ENCODE results near the gene SKA1. TPM values are rescaled to one million over a fixed set of nuclear protein-coding genes. Genes with fewer than 3 reads are reported as not detected.
"Not testable (repeated sequence)": the region's sequence is repeated elsewhere in the genome, so short reads cannot be mapped to it uniquely, and the experiment has no call there.

The SKA1 gene
- total RNA-seq, 2 donors from 2014 or later = 0.24 to 0.51 TPM

DNA sequence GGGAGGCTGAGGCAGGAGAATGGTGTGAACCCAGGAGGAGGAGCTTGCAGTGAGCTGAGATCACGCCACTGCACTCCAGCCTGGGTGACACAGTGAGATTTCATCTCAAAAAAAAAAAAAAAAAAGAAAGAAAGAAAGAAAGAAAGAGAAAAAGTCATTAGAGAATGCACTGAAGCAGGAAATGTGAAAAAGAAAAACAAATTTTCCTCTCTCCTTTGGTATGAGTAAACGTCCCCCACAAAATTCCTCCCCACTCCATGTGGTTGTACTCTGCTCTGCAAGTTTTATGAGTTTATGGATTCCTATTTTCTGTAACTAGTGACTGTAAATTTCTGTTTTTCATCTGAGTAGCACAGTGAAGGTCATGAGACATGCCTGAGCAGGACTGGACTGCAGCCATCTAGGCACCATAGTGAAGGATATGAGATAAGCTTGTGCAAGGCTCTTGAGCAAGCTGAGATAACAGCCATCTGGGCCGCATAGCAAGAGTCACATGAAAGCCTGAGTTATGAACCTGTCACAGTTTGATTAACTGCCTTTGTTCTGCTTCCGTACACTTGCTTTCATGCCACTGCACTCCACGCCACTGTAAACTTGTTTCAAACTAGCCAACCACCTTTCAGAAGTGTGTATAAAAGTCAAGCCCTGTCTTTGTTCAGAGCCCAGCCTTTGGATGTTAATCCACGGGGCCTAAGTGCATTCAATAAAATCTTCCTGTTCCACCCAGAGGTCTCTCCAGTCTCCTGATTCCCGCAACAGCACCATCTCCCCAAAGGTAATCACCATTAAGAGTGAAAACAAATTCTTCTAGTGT lies 50.2 kb downstream of the SKA1 start:
- no peak for DNase-seq (ENCODE audit: low spot score)
- intact Hi-C loops (cut with DNase I) = no loop called here

DNA sequence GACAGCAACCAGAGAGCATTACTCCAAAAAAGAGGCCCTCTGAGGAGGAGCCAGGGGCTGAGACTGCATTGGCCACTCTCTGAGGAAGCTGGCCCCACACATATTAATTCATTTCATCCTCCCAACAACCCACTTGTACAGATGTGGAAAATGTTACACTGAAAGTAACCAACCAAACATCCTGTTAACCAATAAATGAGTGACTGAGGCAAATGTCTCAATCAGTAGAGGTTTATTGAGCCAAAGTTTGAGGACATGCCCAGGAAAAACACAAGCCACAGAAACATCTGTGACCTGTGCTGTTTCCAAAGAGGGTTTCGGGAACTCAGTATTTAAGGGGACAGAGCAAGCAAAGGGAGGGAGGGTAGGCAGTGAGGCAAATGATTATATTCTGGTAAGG lies 53.0 kb downstream of the SKA1 start:
- intact Hi-C loops (cut with DNase I) = no loop called here
- no peak for DNase-seq (ENCODE audit: low spot score)

DNA sequence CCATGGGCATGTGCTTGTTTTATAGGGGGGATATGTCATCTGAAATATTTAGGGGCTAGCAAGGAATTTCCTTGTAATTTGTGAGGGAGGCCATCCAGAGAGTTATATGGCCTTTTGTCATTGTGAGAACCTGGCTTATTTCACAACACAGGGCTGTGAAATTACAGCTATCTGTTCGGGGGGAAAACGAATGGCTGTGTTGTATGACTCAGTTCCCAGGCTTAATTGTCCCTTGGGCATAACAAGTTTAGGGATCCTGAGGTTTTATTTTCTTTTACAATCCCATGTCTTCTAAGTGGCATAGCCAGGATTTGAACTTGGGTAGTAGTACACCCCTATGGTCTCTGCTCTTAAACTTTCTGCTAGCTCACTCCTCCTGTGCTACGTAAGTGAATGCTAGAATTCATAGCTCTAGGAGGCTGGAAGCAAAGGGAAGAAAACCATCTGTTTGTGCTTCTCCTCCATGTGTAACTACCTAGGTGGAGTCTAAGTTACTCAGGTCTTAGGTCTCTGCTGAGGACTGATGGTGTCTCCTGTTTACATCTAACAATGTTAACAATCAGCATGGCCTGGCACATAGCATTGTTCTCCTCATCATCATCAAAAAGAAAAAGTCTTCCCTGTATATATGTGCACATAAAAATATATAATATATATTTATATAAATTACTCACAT lies 53.8 kb downstream of the SKA1 start:
- intact Hi-C loops (cut with DNase I) = no loop called here
- no peak for DNase-seq (ENCODE audit: low spot score)

DNA sequence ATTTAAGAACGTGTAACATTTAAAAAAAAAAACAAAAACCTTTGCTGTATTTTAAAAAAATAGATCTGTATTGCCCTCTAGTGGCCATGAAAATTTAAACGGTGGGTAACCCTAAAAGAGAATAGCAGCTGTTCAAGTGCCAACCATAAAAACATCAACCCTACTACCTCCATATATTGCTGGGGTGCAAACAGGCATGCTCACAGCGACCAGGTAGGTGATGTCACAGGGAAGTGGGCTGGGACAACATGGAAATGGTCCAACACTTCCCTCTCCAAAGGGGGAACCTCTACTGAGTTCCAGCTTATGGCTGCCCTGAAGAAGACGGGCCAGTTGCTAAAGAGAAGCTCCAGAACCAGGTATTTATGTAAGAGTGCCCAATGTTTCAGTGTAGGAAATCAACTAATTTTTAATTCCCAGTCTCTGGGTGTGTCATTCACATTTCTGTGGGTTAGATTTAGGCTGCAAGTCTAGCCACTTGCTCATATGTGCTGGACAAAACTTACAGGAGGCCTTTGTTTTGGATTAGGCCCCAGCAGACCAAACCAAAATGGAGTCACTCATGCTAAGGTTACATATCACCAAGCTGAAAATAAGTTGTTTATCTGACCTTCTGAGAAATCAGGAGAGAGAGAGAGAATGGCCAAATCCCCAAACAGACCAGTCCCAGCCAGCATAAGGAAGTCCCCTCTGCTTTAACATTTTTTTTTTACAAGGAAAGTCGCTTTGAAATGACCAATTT lies 54.5 kb downstream of the SKA1 start:
- intact Hi-C loops (cut with DNase I) = no loop called here
- DNase-seq (ENCODE audit: low spot score) = no peak

DNA sequence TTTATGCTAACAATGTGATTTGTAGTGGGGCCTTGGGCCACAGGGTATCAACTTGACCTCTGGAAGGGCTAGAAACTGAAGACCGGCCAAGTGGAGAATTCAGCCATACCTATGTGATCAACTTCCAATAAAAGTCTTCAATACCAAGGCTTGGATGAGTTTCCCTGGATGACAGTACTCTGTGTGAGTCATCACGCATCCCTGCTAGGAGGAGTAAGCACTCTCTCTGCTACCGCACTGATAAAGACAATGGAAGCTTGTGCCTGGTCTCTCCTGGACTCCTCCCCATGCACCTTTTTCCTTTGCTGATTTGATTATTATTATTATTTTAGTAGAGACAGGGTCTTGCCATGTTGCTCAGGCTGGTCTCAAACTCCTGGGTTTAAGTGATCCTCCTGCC lies 58.1 kb downstream of the SKA1 start:
- no peak for DNase-seq (ENCODE audit: low spot score)
- intact Hi-C loops (cut with DNase I) = no loop called here

DNA sequence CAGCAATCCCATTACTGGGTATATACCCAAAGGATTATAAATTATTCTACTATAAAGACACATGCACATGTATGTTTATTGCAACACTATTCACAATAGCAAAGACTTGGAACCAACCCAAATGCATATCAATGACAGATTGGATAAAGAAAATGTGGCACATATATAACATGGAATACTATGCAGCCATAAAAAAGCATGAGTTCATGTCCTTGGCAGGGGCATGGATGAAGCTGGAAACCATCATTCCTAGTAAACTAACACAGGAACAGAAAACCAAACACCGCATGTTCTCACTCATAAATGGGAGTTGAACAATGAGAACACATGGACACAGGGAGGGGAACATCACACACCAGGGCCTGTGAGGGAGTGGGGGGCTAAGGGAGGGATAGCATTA lies 61.9 kb downstream of the SKA1 start:
- DNase-seq (ENCODE audit: low spot score); intact Hi-C loops (cut with DNase I): not testable (repeated sequence)

DNA sequence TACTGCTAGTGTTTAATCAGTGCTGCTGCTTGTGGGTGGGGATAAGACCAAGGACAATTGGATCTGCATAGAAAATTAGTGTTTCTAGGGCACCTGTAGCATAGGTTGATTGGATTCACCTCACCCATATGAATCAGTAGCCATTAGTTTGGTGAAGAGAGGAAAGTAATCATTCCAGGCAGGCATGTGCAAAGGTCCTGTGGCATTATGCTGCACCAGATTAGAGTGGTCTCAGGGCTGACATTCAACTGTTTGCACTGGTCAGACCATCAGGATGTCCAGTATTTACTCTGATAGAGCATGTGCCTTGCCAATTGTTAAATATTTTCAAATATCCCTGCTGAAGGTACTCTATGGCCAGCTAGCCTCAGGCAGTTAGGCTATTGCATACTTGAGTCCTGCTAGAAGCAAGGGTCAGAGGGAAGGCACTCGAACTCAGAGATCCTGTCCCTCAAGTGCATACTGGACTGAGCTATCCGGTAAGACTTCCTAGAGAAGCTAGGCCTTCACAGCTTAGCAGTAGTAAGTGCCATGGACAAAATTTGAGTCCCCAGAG lies 64.7 kb downstream of the SKA1 start:
- intact Hi-C loops (cut with DNase I) = no loop called here
- DNase-seq (ENCODE audit: low spot score) = no peak

DNA sequence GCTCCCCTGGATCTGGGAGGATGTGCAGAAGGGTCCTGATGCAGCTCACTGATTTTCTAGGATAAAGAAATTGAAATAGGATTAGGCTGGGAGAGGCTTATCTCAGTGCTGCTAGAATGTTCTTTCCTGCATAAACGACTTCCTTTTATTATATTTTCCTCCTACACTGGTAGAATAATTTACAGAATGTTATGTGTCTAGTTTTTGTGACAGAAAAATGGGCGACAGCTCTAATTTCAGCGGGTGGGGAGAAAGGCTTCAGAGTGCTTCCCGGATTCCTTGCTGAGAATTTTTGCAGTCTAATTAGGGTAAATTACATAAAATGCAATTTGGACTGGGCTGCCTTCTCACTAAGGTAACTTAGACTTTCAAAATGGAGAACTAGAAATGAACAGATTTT lies 66.2 kb downstream of the SKA1 start:
- no peak for DNase-seq (ENCODE audit: low spot score)
- intact Hi-C loops (cut with DNase I) = no loop called here

DNA sequence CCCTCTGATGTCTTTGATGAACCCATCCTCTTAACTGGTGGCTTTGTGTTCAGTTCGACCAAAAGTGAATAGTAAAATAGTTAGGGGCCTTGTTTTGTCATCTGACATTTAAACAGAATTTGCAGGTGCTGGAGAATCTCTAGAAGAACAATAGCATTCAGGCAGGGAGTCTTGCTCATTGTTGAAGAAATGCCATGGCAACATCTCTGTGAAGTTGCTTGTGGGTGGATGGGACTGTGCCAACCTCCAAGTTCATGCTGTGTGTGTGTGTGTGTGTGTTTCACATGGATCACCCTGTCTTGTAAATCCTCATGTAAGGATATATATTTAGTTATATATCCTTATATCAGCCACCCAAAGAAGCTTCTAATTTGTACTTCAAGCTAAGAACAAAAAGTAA lies 66.7 kb downstream of the SKA1 start:
- DNase-seq (ENCODE audit: low spot score) = no peak
- intact Hi-C loops (cut with DNase I) = no loop called here

Other genes starting within 250 kb of the SKA1 start
- 1 to 10 TPM; 1.2 to 1.4 TPM for gene MYO5B, start 179.9 kb upstream of the SKA1 start, total RNA-seq
- gene CFAP53, start 108.6 kb upstream of the SKA1 start, total RNA-seq = not detected
- gene MBD1, start 93.5 kb upstream of the SKA1 start, total RNA-seq = 10 to 100 TPM; 42.2 to 48.6 TPM
- 10 to 100 TPM; 35.7 to 55.2 TPM for gene CXXC1, start 87.4 kb upstream of the SKA1 start, total RNA-seq
- gene MAPK4, start 185.0 kb downstream of the SKA1 start, total RNA-seq = 10 to 100 TPM in 1 of 2 donors, 1 to 10 TPM in 1; 8.7 to 26.8 TPM

All from posterior vena cava (tissue), 2 donors.